HCT116 (cell line): Measurements from ENCODE around the gene LMCD1. TPM values are rescaled to one million over a fixed set of nuclear protein-coding genes. Genes with fewer than 3 reads are reported as not detected.

Source experiments
- ATAC-seq: fragments of 200-7000 bp; cut with Tn5 transposase; 2 replicates; pipeline ENCODE4 v1.9.1; 2020; ENCODE audit warnings: mild to moderate bottlenecking, moderate library complexity
- BruUV-seq: library from RNA; stranded (reverse); fragments of 400-500 nt; replicated peaks from 2 replicates; lab custom pipeline; 2021; lab: Mats Ljungman, UMichigan
- CTCF ChIA-PET: fragments of 300-600 bp; sonication (Branson Sonifier 250); formaldehyde crosslinking; loops from one replicate; lab custom pipeline; 2021; ENCODE audit warnings: antibody characterized with exemption; lab: Charles Lee
- POLR2A ChIA-PET: fragments of 300-600, 350-600 bp; sonication (Branson Sonifier 250); formaldehyde crosslinking; loops from one replicate; lab custom pipeline; 2021; ENCODE audit warnings: antibody characterized with exemption; lab: Charles Lee
- RAD21 ChIA-PET, 2 experiments: fragments of 300-600 bp; sonication (Branson Sonifier 250); formaldehyde crosslinking; loops; one replicate each; lab custom pipeline; 2023; ENCODE audit warnings: low total read pairs in 2 of 2; ENCODE audit not compliant: uncharacterized antibody in 2 of 2, unreplicated experiment in 2 of 2, low non-redundant PET in 1 of 2; lab: Charles Lee
- DNase-seq: peaks from one replicate; pipeline ENCODE4 v3.0.0-alpha.2; 2010; ENCODE audit warnings: low read depth, low spot score
- H2AFZ ChIP-seq: fragments of 200-600 bp; shearing (Covaris generic), sonication (generic); 2 replicates; pipeline ENCODE4 v1.6.1; 2017; ENCODE audit warnings: low read depth, mixed run types, mixed read lengths, antibody characterized with exemption, low read length; ENCODE audit not compliant: poor library complexity, severe bottlenecking
- H3K27ac ChIP-seq: 2 replicates; pipeline ENCODE4 v1.5.1; 2012; ENCODE audit warnings: low read depth, low read length
- H3K27me3 ChIP-seq: fragments of 200-600 bp; sonication (generic); 2 replicates; pipeline ENCODE4 v1.6.1; 2016; ENCODE audit warnings: mixed run types, low read length, mixed read lengths; ENCODE audit not compliant: insufficient read depth
- H3K36me3 ChIP-seq, 2 experiments: fragments of 200-500 bp in 1 of 2; fragments of 200-600 bp in 1 of 2; sonication (Bioruptor generic) in 1 of 2; sonication (generic) in 1 of 2; 2 replicates each; pipeline versions ENCODE4 v1.5.1 to v1.6.1; 2014 to 2016; ENCODE audit warnings: low read length in 2 of 2, inconsistent platforms in 1 of 2, mixed read lengths in 1 of 2, mixed run types in 1 of 2; ENCODE audit not compliant: insufficient read depth in 2 of 2, control insufficient read depth in 1 of 2
- H3K4me1 ChIP-seq, 2 experiments: fragments of 200-600 bp in 1 of 2; sonication (generic) in 1 of 2; 2 replicates each; pipeline versions ENCODE4 v1.5.1 to v1.6.1; 2012 to 2017; ENCODE audit warnings: low read length in 2 of 2, inconsistent platforms in 1 of 2, mild to moderate bottlenecking in 1 of 2, mixed read lengths in 1 of 2, mixed run types in 1 of 2, moderate library complexity in 1 of 2; ENCODE audit not compliant: insufficient read depth in 2 of 2, control insufficient read depth in 1 of 2
- H3K4me2 ChIP-seq: fragments of 200-600 bp; sonication (generic); 2 replicates; pipeline ENCODE4 v1.6.1; 2017; ENCODE audit warnings: mixed run types, low read length, mixed read lengths
- H3K4me3 ChIP-seq, 2 experiments: fragments of 200-600 bp in 1 of 2; sonication (generic) in 1 of 2; replicated peaks in 1 of 2; 2 replicates each; pipeline ENCODE4 v1.5.1; 2011 to 2016; ENCODE audit warnings: low read length in 2 of 2, control low read depth in 1 of 2, low read depth in 1 of 2, mild to moderate bottlenecking in 1 of 2, mixed read lengths in 1 of 2, mixed run types in 1 of 2
- H3K79me2 ChIP-seq: fragments of 200-600 bp; sonication (generic); 2 replicates; pipeline ENCODE4 v1.6.1; 2017; ENCODE audit warnings: mild to moderate bottlenecking, mixed run types, low read length, moderate library complexity, mixed read lengths; ENCODE audit not compliant: insufficient read depth
- H3K9ac ChIP-seq: fragments of 200-600 bp; sonication (generic); 2 replicates; pipeline ENCODE4 v1.6.1; 2016; ENCODE audit warnings: low read length, mixed read lengths
- H3K9me2 ChIP-seq: fragments of 200-600 bp; sonication (generic), shearing (Covaris generic); 2 replicates; pipeline ENCODE4 v1.6.1; 2017; ENCODE audit warnings: mixed run types, mild to moderate bottlenecking, moderate library complexity; ENCODE audit not compliant: insufficient read depth
- H3K9me3 ChIP-seq, 2 experiments: fragments of 200-500 bp in 1 of 2; fragments of 200-600 bp in 1 of 2; sonication (Bioruptor generic) in 1 of 2; sonication (generic) in 1 of 2; 2 replicates each; pipeline ENCODE4 v1.6.1; 2014 to 2017; ENCODE audit warnings: low read length in 2 of 2, mixed read lengths in 2 of 2, inconsistent platforms in 1 of 2, low read depth in 1 of 2, mild to moderate bottlenecking in 1 of 2, mixed run types in 1 of 2, moderate library complexity in 1 of 2; ENCODE audit not compliant: control insufficient read depth in 1 of 2, insufficient read depth in 1 of 2
- H4K20me1 ChIP-seq: fragments of 200-600 bp; sonication (generic), shearing (Covaris generic); 2 replicates; pipeline ENCODE4 v1.6.1; 2017; ENCODE audit warnings: mixed run types, mild to moderate bottlenecking, moderate library complexity; ENCODE audit not compliant: insufficient read depth
- CBX3 ChIP-seq: IDR thresholded peaks from 2 replicates; pipeline ENCODE4 v1.6.1; 2012; ENCODE audit warnings: low read depth
- CEBPB ChIP-seq: IDR thresholded peaks from 2 replicates; pipeline ENCODE4 v1.6.1; 2012; ENCODE audit warnings: low read depth
- EGR1 ChIP-seq: IDR thresholded peaks from 2 replicates; pipeline ENCODE4 v1.6.1; 2012; ENCODE audit warnings: low read depth
- ELF1 ChIP-seq: IDR thresholded peaks from 2 replicates; pipeline ENCODE4 v1.6.1; 2012; ENCODE audit warnings: low read depth, borderline replicate concordance
- EZH2phosphoT487 ChIP-seq: fragments of 200-600 bp; IDR thresholded peaks from 2 replicates; pipeline ENCODE4 v1.6.1; 2018; ENCODE audit warnings: antibody characterized with exemption, borderline replicate concordance
- FOSL1 ChIP-seq: IDR thresholded peaks from 2 replicates; pipeline ENCODE4 v1.6.1; 2012; ENCODE audit warnings: low read depth
- JUND ChIP-seq: IDR thresholded peaks from 2 replicates; pipeline ENCODE4 v1.6.1; 2012
- POLR2A ChIP-seq: IDR thresholded peaks from 2 replicates; pipeline ENCODE4 v1.7.0; 2011; ENCODE audit warnings: borderline replicate concordance; ENCODE audit not compliant: insufficient read depth, insufficient read length; ENCODE audit errors: extremely low read depth
- RAD21 ChIP-seq: IDR thresholded peaks from 2 replicates; pipeline ENCODE4 v1.6.1; 2012; ENCODE audit warnings: low read depth, mild to moderate bottlenecking
- REST ChIP-seq: IDR thresholded peaks from 2 replicates; pipeline ENCODE4 v1.6.1; 2012; ENCODE audit warnings: low read depth
- SIN3A ChIP-seq: IDR thresholded peaks from 2 replicates; pipeline ENCODE4 v1.6.1; 2012; ENCODE audit warnings: low read depth
- SP1 ChIP-seq: IDR thresholded peaks from 2 replicates; pipeline ENCODE4 v1.6.1; 2012; ENCODE audit warnings: low read depth
- SRF ChIP-seq: IDR thresholded peaks from 2 replicates; pipeline ENCODE4 v1.6.1; 2012; ENCODE audit warnings: low read depth
- TCF7L2 ChIP-seq: IDR thresholded peaks from 2 replicates; pipeline ENCODE4 v1.7.0; 2011; ENCODE audit warnings: borderline replicate concordance, inconsistent platforms; ENCODE audit not compliant: insufficient read depth, insufficient read length; ENCODE audit errors: extremely low read depth
- YY1 ChIP-seq: IDR thresholded peaks from 2 replicates; pipeline ENCODE4 v1.6.1; 2011; ENCODE audit warnings: low read length, low read depth, moderate library complexity, mild to moderate bottlenecking; ENCODE audit not compliant: insufficient replicate concordance; ENCODE audit errors: extremely low read depth
- ZBTB33 ChIP-seq: IDR thresholded peaks from 2 replicates; pipeline ENCODE4 v1.6.1; 2011; ENCODE audit warnings: mild to moderate bottlenecking, low read length, moderate library complexity; ENCODE audit not compliant: insufficient replicate concordance; ENCODE audit errors: extremely low read depth
- ZFX ChIP-seq: fragments of 450-650 bp; IDR thresholded peaks from 2 replicates; pipeline ENCODE4 v1.6.1; 2017
- ZNF274 ChIP-seq: fragments of 200-500 bp; sonication (Bioruptor generic); IDR thresholded peaks from 2 replicates; pipeline ENCODE4 v1.6.1; 2014; ENCODE audit warnings: mild to moderate bottlenecking, low read depth, low read length, inconsistent platforms
- intact Hi-C: fragments of 100-400 bp; cut with micrococcal nuclease; formaldehyde crosslinking; loops from 2 replicates; pipeline ENCODE4 v1.10.0; 2022
- total RNA-seq: library from RNA; stranded (reverse); gene quantifications from one replicate; pipeline ENCODE4 v1.2.1, GENCODE V29; 2021; ENCODE audit not compliant: unreplicated experiment
- TF ChIP-seq, protein P1 (sequence below): IDR thresholded peaks from 2 replicates; pipeline ENCODE4 v1.6.1; 2012
- TF ChIP-seq, protein P2 (sequence below): IDR thresholded peaks from 2 replicates; pipeline ENCODE4 v1.6.1; 2012

Gene LMCD1
- total RNA-seq, 1 experiment from 2014 or later, result 4.6 TPM

GRCh38 chr3:8525893-8526292 lies 24.3 kb downstream of the LMCD1 start:
- Histone ChIP-seq H3K79me2 (no peaks in the 10 kb centered on the region), H3K36me3 (no peaks in the 10 kb centered on the region), H4K20me1 (no peaks in the 10 kb centered on the region), H3K9me2 (no peaks in the 10 kb centered on the region), H3K9me3 (no peaks in the 10 kb centered on the region), H3K4me2 (no peak overlapping the region), H3K27ac (no peak overlapping the region), H2AFZ (no peak overlapping the region), H3K27me3 (no peaks in the 10 kb centered on the region), H3K4me3 (no peak overlapping the region), H3K4me1 (peaks cover 3 to 12% of the 10 kb centered on the region in 2 experiments; a peak in 3 of 4 replicates), H3K9ac (no peak overlapping the region)
- no peak for TF ChIP-seq ELF1
- TF ChIP-seq RAD21, result no peak
- TF ChIP-seq, protein P1, sequence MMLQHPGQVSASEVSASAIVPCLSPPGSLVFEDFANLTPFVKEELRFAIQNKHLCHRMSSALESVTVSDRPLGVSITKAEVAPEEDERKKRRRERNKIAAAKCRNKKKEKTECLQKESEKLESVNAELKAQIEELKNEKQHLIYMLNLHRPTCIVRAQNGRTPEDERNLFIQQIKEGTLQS, result no peak
- TF ChIP-seq YY1, result no peak
- no peak for TF ChIP-seq FOSL1
- no peak for TF ChIP-seq EGR1
- TF ChIP-seq REST, result no peak
- no peak for TF ChIP-seq JUND
- no peak for TF ChIP-seq POLR2A
- TF ChIP-seq TCF7L2, result no peak
- TF ChIP-seq CBX3, result no peak
- no peak for TF ChIP-seq SIN3A
- TF ChIP-seq ZNF274, result no peak
- TF ChIP-seq ZBTB33, result no peak
- no peak for TF ChIP-seq SP1
- TF ChIP-seq ZFX, result no peak
- no peak for TF ChIP-seq CEBPB
- TF ChIP-seq SRF, result no peak
- TF ChIP-seq EZH2phosphoT487, result no peak
- TF ChIP-seq, protein P2, sequence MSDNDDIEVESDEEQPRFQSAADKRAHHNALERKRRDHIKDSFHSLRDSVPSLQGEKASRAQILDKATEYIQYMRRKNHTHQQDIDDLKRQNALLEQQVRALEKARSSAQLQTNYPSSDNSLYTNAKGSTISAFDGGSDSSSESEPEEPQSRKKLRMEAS, result no peak
- RAD21 ChIA-PET, result no interaction called here
- no TSS peak for BruUV-seq
- intact Hi-C loops, result no loop called here
- ATAC-seq, result no peak
- POLR2A ChIA-PET, result no interaction called here
- CTCF ChIA-PET, result no interaction called here
- no peak for DNase-seq
